Activated CD4-positive, alpha-beta T cell treated with anti-CD3 and anti-CD28 coated beads, Interleukin-2, amount 50 U/mL, for 48 hours (primary cell): ENCODE measurements around the gene MMP13.
"Not testable (repeated sequence)": the region's sequence is repeated elsewhere in the genome, so short reads cannot be mapped to it uniquely, and the experiment has no call there.

ENCODE experiments used
- DNase-seq, 2 experiments: peaks; one replicate each; pipeline ENCODE4 v3.0.0-alpha.2; 2020

Gene MMP13

DNA sequence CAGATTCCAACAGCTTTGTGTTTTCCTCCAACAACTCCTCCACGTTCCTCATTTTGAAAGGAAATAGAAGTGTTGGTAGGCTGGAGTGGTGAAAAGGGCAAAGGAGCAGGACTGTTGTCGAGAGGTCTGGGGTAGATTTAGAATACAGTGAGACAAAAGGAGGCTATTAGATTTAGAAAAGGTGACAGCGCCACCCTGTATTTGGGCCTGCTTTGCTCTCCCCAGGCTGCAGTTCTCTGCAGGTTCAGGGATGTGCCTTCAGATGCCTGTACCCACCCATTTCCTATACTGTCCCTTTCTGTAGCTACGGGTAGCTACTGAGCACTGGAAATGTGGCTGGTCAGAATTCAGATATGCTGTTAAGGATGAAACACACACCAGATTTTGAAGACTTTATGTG is 20.8 kb downstream of the MMP13 start:
- no peak for DNase-seq

DNA sequence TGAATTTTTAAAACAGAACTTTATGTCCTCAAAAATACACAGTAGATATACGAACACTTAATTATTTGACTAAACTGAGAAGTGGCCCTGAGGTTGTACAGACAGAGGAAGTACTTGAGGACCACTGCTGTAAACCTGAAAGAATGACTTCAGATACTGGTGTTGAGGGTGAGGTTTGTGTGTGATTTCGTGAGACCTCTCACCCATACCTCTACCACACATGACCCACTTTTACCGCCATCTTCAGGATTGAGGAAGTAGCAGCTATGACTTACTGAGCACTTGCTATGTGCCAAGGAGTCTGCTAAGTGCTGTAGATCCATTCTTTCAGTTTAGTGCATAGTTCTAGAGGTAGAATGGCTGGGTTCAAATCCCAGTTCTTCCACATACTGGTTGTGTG is 21.9 kb downstream of the MMP13 start:
- no peak for DNase-seq

DNA sequence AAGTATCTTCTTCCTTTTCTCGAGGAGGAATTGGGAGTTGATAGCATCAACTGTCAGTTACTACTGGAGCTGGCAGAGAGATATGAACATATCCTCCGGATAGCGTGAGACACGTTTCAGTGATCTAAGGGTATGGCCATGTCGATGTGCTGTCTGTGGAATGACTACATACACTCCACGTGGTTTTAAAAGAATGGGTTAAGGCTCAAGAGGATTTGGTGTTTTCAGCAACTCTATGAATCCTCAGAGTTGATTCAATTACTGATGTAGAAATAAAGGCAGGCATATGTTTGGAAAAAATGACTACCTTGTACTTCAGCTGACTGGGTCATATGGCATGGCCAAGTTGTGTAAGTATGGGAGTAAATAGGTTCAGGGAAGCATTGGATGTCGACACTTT is 22.9 kb downstream of the MMP13 start:
- no peak for DNase-seq

DNA sequence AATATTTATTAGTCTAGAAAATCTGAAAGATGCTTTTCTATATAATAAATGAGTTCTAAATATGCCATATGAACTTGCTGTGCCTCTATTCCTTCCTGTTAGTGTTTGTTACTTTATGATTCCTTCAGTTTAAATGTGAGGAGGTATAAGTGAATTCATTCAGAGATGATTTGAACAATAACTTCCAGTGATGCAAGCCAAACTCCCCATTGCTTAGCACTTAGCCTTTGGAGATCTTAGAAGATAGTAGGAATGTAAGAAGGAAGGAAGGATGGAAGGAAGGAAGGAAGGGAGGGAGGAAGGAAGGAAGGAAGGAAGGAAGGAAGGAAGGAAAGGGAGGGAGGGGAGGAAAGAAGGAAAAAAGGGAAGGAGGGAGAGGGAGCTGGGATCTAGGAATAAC is 25.1 kb downstream of the MMP13 start:
- DNase-seq: no peak

DNA sequence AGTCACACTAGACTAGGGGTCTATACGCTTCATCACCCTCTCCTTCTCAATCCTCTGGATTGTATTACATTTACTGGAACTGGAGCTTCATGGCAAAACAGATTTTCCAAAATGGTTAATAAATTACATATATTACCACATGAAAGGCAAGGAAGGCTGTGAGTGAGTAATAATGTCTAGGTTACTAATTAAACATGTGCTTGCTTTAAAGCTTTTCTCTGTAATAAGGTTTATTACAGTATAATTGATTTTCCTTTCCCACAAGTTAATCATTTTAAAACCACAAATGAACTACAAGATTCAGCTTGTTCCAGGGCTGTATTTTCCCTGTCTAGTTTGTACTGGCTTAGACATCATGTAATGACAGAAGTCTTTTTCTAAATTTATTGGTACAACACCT is 25.6 kb downstream of the MMP13 start:
- no peak for DNase-seq

DNA sequence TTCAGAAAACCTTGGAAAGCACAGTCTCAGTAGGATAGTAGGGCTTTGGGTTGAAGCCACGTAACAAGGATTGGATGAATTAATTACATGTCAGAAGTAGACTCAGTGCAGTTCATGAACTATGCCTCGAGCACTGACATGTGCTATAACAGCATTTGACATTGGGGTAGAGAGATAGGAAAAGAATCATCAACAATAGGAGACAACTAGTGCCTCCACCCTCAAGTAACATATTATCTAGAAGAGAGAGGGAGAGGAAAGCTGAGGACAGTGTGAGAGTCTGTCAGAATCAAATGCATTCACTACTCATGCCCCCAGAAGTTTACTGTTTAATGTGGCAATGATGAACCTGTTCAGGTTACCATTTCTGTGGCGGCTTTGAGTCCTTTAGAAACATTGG is 26.4 kb downstream of the MMP13 start:
- no peak for DNase-seq

DNA sequence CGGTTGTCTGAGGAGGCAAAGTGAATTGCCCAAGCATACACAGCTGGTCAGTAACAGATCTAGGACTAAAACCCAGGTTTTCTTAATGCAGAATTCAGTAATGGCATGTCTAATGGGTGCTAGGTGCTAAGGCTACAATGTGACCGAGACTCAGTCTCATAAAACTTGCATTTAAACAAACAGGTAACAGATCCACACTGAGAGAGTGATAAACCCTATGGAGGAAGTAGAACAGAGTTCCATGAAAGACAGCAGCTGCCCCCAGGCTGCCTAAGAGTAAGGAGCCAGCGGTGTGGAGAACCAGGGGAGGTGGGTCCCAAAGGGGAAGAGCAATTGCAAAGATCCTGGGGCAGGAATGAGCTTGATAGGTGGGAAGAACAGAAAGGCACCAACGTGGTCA is 27.3 kb downstream of the MMP13 start:
- DNase-seq: no peak

DNA sequence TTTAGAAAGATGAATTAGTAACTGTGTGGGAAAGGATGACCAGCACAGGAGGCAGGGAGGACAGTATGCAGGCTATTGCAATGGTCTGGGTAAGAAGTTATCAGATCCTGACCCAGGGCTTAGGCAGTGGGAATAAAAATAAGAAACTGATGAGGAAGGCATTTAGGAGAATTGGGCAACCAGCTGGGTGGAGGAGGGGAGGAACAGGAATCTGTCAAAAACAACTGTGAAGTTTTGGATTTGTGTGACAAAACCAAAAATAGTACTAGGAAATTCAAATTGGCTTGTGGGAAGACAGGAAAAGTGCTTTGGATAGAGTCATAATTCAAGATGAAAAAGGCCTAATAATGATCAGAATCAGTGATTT is 27.9 kb downstream of the MMP13 start:
- no peak for DNase-seq

DNA sequence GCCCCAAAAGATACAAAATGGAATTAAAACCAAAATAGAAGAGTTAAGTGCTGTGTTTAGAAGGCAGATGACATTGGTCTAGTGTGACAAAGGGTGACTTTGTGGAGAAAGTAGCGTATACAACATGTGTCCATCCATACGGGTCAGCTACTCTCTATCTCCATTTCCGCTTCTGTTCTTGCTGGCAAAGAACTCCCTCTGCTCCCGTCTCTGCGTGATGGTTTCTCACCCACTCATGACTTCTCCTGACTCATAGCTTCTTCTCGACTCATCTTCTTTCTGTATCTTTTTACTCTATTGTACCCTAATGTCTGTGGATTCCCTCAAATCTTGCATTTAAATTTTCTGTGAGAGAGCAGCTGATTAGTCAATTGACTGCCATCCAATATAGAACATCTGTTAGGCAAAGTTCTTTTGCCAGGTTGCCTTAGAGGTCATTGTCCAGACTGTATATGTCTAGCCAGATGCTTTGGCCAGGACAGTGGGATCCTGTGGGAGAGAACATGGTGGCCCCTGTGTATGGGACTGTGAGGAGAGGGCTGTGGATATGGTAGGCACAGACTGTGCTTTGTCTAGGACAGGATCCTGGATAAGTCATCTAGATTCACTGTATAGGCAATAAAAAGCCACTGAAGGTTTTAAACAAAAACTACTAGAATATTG is 28.4 kb downstream of the MMP13 start:
- no peak for DNase-seq

DNA sequence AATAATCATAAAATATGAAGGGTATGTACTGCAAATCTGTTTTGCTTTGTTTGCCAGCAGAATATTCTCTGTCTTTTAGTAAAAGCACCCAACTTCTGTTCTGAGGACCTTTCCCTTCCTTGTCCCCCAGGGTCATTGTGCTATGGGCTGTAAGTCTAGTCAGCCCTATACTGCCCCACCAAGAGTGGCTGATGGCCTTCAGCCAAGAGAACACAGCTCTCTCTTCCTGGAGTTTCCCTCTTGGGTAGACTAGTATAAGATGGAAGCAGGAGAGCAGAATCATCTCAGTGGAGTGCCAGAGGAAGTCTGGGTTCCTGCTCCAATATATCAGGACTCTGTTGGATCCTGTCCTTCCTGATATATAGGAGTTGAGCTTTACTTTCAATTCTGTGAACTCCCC is 29.0 kb downstream of the MMP13 start:
- no peak for DNase-seq

DNA sequence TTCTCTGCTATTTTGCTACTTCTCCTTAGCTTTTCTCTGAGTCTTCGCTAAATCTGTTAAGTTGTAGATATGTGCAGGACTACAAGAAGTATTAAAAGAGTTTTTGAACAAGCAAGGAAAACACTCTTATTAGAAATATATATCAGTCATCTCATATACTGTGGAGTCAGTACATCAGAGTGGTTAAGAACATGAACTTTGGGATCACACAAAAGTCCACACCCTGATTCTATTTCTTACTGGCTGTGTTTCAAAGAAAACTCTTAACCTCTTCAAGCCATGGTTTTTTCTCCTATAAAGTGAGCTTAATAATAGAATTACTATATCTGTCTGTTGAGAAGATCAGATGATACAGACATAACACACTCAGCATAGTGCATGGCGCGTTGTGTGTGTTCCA is 29.5 kb downstream of the MMP13 start:
- DNase-seq: no peak

DNA sequence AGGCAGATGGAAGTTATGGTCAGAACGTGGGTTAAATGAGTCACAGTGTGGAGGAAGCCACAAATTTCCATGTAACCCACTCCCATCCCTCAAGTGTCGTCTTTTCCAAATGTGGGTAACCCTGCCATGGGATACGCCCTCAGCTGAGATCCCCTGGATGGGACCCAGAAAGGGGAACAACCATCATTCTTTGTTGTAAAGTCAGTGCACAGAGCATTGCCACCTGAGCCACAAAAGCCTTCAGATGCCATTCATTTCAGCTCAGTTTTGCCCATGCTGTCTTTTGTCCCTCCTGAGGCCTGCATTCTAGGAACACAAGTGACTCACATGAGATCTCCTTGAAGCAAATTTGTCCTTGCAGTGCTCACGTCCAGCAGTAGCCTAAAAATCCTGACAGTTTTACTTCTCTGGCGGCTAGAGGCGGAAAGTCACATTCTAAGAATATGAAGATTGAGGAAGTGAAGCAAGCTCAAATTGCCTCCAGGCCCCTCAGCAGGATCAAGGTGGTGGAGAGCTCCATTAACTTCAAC is 30.6 kb downstream of the MMP13 start:
- DNase-seq: no peak

DNA sequence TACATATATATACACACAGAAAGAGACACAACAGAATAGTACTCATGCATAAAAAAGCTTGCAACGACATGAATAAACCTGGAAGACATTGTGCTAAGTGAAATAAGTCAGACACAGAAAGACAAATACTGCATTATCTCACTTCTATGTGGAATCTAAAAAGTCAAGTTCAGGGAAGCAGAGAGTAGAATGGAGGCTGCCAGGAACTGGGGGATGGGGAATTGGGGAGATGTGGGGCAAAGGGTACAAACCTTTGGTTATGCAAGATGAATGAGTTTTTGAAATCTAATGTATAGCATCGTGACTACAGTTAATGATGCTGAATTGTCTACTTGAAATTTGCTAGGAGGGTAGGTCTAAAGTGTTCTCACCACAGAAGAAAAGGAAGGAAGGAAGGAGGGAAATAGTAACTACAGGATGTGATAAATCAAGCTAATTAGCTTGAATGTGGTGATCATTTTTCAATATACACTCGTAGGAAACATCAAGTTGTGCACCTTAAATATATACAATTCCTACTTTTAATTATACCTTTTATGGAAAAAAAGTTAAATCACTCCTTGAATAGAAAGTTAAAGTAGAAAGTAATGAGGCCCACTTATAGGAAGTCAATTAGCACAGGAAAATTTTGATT is 33.8 kb downstream of the MMP13 start:
- DNase-seq: no peak

DNA sequence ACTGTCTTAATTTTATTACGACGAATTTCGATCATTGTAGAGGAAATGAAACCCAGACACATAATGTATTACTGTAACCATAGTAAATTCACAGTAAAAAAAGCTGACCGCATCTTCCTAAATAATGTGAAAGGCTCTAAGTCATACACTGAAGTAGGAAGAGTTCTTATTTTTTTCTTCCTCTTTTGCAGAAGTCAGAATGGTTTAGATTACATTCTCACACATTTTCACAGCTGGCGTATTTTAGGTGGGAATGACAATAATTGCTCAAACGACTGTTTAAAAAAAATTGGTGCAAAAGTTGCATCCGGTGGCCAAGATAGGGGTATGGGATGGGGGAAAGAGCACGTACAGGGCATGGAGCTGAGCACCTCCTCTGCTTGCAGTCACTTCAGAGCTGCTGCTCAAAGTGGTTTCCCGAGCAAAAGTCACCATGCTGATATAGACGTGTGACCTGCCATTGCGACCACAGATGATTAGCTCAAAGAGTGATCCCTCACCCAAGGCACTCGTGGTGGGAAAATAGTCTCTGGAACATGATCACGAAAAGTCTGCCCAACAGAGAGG is 35.3 kb downstream of the MMP13 start:
- no peak for DNase-seq

DNA sequence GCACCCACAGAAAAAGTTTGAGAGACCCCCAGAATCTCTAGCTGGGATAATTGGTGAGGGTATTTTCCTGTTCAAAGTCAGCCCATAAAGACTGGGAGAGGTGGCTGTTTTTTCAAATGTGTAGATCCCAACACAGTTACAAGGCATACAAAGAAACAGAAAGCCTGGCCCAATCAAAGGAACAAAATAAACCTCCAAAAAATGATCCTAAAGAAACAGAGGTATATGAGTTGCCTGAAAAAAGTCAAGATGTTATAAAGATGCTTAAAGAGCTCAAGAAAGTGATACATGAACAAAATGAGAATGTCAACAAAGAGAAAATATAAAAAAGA is 40.5 kb downstream of the MMP13 start:
- DNase-seq: no peak

DNA sequence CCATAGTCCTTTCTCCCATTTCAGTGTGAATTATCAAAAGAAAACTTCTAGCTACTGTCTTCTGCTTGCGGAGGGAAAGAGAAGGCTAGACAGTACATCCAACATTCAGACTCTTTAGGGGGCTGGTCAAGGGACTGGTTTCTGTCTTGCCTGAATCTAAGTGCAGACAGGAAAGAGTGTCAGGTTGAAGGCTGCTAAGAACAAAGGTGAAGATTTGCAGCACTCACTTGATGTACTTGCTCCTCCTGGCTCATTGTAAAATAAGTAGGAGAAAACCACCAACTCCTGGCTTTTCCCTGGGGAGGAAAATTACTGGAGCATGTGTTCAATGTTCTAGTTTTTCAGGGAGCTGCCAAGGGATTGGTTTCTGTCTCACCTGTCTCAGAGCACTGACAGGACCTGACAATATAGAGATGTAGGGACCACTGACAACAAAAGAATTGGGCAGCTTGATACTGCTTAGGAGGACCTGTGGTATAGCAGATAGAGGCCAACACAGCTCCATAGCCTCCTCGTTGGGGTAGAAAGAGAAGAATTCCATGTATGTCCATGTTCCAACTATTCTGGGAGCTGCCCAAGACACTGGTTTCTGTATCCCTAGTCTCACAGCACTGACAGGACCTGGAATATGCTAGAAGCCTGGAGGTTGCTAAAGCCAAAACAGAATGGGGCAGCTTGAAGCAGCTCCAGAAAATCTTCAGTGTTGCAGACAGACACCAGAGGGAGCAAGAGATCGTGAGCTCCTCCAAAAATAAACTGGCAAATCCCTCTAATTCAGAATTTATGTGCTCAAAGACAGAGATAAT is 41.1 kb downstream of the MMP13 start:
- DNase-seq: no peak

DNA sequence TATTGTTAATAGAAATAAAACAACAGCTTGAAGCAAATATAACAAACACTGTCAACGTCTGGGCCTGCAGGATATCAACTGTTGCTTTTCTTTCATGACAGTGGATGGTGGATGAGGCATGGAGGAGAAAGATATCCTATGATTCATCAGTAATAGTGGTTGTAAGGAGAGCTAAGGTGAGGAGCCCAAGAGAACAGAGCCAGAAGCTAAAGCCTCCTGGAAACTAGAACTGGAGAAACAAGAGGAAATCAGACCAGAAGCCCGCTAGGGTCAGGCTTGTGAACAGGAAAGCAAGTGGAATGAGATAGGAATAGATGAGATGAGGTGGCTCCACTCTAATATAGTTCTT is 43.1 kb downstream of the MMP13 start:
- DNase-seq: no peak

DNA sequence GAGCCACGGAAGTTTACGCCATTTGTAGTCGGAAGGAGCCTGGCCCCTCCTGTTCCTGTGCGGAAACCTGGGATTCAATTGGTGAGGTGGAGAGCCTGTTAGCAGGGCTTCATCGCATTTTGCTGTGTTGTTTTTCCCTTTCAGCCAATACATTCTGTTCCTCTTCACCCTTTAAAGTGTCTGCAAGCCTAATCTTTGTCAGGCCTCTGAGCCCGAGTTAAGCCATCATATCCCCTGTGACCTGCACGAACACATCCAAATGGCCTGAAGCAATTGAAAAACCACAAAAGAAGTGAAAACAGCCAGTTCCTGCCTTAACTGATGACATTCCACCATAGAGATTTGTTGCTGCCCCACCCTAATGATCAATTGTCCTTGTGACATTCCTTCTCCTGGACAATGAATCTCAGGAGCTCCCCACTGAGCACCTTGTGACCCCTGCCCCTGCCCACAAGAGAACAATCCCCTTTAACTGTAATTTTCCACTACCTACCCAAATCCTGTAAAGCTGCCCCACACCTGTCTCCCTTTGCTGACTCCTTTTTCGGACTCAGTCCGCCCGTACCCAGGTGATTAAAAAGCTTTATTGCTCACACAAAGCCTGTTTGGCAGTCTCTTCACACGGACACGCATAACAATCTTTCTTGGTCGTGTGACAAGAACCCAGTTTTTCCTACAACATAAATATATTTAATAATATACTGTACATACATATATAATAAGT is 43.6 kb downstream of the MMP13 start:
- no peak for DNase-seq

DNA sequence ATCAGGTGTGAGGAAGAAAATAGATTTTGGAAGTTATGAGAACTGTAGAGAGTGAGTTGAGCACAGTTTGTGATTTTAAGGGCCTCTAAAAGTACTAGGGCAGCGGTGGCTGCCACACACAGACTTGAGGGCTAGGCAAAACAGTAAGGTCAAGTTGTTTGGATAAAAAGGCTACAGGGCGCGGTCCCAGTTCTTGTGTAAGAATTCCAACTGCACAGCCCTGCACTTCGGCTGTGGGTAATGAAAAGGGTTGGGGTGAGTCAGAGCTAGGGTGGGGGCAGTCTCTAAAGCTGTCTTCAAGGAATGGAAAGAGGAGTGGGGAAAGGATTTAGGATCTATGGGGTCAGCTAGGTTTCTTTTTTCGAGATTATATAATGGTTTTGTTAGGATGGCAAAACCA is 49.7 kb downstream of the MMP13 start:
- DNase-seq: not testable (repeated sequence)

DNA sequence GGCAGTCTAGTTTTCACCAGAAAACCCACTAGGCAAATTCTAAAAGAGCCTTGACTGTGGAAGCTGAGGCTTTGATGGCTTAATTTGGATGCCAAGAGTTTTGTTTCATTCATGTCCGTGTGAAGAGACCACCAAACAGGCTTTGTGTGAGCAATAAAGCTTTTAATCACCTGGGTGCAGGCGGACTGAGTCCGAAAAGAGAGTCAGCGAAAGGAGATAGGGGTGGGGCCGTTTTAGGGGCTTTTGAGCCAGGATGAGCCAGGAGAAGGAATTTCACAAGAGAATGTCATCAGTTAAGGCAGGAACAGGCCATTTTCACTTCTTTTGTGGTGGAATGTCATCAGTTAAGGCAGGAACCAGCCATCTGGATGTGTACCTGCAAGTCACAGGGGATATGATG is 51.6 kb downstream of the MMP13 start:
- not testable (repeated sequence) for DNase-seq

DNA sequence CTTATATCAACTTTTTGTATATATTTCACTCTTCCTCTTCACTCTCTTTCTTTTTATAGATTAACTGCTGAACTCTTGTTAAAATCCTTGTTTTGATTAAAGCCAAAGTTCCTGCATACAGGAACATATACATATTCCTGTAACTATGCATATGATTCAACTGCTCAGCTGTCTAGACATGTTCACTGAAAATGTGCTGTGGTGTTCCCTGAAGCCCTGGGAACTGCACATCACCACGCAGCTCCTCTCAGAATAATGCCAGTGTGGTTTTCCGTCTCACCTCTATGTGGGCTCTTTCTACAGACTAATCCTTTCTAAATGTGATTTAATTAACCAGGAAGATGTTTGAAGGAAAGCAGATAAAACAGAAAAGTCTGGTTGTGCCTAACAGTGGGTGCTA is 55.2 kb downstream of the MMP13 start:
- no peak for DNase-seq
